Body of pancreas (tissue), 4 donors: ENCODE results near the gene PVALB.

Experiments used
- CTCF ChIP-seq, 7 experiments: fragments of 450-650 bp in 4 of 7; fragments of 200-600 bp in 3 of 7; sonication (generic) in 3 of 7; IDR thresholded peaks; one replicate each; pipeline ENCODE4 v1.5.1; 2016 to 2019; ENCODE audit warnings: antibody characterized with exemption in 7 of 7
- POLR2A ChIP-seq, 3 donors: fragments of 450-650 bp; IDR thresholded peaks; one replicate each; pipeline ENCODE4 v1.6.1; 2016; ENCODE audit warnings: antibody characterized with exemption in 3 of 3, mild to moderate bottlenecking in 2 of 3

GRCh38 chr22:36797374-36797773, 19.5 kb downstream of the PVALB start:
- no peak for TF ChIP-seq CTCF (IDR thresholded peaks at IDR 0.05)
- TF ChIP-seq POLR2A (IDR thresholded peaks at IDR 0.05): no peak
